NCI-H510A treated with DMSO at 0.1 percent for 48 hours (cell line): Measurements from ENCODE around the gene DLX6.

Experiments used
- DNase-seq: peaks from one replicate; lab custom pipeline; 2025; lab: John Stamatoyannopoulos, UW

The DLX6 gene

DNA sequence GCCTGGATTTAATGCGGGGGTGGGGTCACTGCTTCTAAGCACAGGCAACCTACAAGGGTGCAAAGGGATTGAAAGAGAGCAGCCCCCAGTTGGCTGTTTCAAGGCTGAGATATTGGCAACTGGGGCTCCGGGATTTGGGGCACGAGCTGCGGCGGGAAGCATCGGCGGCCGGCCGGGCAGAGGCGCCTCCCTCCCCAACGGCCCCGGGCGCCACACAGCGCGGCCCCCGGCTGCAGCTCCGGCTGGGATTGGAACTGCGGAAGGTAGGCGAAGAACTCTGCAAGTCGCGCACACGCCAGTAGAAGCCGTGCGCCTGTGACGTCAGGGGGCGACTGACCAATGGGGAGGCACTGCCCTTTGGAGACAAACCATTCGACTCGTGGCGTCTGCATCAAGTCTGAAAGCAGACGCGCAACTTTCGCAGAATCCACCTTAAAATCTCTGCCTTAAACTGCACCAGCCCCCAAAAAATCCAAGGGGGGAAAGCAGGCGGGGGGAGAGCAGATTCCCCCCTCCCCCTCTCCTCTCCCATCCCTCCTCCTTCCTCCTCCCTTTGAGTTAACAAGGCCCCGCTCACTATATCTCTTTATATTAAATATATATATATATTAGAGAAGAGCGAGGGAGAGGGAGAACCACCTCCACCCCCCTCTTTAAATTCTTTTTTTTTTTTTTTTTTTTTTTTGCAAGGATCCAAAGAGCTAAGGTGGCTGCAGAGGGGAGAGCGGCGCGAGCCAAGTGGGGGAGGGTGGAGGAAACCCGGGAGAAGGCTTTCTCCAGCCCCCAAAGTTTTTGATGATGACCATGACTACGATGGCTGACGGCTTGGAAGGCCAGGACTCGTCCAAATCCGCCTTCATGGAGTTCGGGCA lies at the start of gene DLX6:
DLX6 (plus strand) TSS at position 371 of the 872 bp plus-strand sequence; CDS start at position 796, 425 bp downstream.
- peak; percentile 63 for DNase-seq

DNA sequence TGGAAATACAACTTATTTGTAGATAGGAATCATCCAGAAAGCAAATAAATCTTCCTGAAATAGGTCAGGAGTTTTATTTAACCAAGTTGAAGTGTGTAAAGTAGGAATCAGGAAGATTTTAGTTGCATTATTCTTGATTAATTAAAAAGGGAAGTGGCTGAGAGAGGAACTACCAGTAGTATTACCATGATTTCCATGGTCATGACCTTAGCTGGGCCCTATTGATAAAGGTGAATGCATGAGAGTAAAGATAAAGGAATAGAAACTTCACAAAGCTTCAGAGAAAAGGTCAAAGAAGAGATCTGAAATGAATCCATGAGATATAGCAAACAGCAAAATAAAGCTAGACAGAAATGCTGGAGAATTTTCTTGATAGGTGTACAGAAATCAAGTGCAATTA lies 46.2 kb upstream of the DLX6 start:
- DNase-seq = no peak

DNA sequence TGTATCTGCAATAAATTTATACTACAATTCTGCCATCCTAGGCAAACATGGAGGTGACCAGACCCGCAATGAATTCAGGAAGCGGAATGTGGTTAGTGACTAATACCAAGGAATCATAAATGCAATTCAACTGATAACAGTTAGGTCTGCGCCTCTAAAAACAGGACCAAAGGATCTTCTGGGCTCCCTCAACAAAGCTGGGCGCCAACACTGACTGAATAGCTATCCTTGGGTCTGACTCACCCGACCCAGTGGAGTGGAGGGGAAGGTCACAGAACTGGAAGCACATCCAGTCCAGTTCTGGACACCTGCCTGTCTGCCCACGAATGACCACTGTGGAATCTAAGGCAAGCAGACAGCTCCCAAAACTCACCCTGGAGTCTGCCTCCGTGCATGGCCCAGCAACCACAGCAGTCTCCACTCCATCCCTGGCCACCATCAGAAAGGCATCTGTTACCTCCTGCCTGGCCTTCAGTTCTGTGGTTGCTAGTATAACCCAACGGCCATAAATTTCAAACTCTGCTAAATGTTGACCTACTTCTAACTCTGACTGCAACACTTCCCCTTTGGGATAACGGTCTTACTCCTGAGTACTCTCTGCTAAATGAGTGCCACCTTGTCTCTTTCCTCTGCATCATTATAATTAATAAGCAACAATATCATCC lies 43.0 kb upstream of the DLX6 start:
- no peak for DNase-seq

DNA sequence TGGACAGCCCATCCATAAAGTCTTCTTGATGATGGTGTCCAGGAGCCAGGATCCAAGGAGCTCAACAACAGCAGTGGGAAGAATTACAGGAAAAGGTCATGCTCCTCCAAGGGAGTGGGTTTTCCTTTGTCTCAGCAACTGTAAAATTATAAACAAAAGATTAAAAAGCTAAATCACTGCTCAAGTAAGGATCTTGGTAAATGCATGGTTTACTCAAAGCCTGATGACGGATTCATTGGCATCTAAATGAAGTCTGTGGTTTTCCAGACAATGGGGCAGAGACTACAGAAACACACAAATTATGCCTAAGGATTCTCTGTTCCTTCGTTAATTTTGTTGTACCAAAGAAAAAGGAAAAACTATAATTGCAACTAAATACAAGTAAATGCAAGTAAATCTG lies 36.4 kb upstream of the DLX6 start:
- no peak for DNase-seq

DNA sequence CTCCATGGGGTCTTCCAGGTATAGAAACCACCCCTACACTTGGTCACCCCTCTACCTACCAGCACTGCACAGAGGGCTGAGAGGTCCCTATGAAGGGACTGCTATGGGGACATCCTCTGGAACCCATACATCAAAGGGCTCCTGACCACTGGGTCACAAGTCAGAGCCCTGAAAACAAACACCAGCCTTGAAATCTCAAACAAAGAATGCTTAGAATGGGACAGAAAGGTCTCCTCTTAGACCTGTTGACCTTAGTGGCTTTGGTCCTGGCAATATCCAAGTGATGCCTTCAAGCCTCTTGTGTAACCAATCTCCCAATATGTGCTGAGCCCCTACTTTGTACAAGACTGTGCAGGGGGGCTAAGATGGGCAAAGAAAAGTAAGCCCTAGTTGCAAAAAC lies 34.6 kb upstream of the DLX6 start:
- no peak for DNase-seq

DNA sequence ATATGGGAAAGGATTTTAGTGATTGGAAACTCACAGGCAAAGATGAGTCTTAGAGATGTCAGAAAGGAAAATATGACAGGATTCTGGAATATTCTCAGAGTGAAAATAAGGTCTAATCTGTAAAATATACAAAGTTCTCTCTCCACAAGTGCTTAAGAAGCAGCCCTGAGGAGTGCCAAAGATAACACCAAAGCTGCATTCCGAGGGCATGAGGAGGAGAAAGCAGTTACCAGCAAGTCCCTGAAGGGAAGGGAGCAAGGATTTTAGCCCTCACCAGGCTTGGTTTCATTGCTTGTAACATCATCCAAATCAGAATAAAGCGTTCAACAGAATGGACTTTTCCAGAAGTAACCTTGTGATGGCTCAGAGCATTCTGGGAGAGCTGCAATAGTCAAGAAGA lies 31.4 kb upstream of the DLX6 start:
- DNase-seq = no peak

DNA sequence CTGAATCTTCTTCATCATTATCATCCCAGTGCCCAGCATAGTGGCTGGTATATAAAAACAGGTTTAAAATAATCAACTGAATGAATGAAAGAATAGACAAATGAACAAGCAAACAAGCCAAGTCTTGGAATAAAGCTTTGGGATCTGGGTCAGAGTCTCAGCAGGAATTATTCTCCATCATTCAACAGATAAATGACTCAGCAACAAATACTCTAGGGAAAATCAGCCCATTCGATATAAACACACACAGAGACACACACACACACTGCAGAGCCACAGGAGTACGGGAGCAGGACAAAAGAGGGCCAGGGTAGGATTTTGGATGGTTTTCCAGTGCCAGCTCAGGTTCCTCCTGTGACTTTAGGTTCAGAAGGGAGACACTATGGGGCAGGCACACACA lies 29.2 kb upstream of the DLX6 start:
- no peak for DNase-seq

DNA sequence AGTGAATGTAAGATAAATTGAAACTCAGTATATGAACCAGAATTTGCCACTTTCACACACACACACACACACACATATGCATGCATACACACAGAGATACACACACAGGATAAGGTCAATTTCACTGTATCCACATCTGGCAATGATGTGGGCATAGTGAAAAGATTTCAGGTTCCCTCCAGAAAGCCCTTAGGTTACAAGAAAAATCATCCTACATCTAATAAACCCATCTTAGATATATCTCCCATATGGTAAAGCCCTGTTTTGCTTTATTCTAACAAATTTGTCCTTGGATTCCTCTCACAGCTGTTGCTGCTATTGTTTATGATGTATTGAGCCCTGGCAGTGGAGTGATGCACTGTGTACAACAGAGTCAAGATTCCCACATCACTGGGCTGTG lies 27.9 kb upstream of the DLX6 start:
- no peak for DNase-seq

DNA sequence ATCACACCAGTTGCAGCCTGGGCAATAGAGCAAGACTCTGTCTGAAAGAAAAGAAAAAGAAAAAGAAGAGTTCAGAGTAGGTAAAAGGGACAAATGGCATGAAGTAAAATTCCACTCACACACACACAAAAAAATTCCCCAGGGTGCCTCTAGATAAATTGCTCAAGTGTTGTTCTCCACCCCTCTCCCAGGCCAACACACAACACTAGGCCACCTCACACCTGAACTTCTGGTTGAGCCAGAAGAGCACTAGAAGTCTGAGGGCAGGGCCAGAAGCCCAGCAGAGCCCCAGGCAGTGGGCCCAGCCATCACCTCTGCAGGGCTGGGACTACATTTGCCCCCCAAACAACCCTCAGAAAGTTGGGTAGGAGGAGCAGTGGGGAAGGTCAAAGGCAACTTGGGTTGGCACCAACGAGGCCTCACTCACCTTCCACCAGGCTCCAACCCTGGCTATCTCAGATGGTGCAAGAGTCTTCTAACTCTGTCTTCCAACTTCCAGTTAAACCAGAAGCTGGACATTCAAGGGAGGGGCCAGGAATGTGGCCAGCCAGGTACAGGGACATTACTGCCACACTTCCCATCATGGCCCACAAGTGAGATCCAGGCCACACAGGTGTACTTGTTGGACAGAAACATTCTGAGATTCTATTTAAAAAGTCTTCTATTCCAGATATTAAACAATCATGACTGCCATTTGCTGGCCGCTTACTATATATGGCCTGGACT lies 25.6 kb upstream of the DLX6 start:
- no peak for DNase-seq

DNA sequence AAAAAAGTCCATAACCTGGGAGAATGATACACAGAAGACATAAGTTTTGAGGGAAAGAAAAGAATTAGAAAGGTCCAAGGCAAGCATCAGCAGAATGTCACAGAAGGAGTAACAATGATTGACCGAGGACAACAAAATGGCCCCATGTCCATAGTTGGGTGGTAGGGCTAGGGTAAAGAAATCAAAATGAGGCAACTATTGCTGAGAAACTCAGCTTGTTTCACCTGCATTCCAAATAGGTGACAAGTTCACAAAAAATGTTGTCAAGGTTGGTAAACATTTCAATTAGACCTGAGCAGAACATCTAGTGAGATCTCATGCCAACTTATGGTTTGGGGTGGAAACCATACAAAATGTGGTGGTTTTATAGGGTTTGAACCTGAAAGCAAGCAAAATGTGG lies 22.8 kb upstream of the DLX6 start:
- DNase-seq = no peak

DNA sequence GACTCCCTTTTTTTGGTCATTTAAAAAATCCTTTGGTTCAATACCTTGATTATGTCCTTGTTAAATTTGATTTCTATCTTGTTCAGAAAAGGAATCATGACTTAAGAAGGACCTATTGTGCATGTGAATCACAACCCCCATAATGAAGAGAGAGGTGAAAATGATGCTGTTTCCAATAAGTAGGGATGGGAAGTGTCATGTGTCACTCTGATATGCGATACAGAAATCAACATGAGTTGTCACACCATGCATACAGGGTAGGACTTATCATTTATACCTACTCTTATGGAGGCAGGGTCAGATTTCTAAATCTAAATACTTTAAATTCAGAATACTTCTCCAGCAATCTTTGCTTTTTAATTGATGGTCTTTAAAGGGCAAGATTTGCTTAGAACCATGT lies 19.4 kb upstream of the DLX6 start:
- no peak for DNase-seq

DNA sequence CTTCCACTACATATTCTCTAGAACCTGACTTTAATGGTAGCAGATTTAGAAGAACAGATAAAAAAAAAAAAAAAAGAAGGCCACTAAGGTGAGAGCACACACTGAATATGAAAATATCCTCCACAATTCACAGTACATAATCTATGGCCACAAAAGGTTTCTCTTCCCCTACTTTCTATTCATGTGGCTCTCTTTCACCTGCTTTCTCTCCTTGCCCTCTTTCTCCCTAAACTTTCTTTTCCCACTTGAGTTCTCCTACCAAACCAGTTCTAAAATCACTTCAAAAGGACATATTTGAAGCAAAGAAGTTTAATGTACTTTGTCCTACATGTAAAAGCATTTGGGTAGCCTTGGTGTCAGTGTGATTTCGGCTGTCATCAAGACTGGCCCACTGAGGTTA lies 18.5 kb upstream of the DLX6 start:
- DNase-seq = no peak

DNA sequence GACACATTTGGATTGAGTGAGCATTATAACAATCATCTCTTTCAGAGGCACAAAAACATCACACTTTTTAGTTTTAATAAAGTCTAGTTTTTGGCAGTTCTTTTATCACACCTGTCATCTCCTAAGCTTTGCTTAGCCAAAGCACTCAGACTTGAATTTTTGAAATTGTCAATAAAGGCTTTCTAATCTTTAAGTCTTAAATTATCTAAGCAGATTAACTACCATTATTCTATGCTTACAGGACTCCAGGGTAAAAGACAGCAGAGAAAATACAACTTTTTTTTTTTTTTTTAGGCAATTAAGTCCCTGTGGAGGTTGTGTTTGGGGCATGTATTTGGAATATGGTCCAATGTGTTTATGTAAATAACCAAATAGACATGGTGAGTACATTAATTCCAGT lies 17.6 kb upstream of the DLX6 start:
- DNase-seq = no peak

DNA sequence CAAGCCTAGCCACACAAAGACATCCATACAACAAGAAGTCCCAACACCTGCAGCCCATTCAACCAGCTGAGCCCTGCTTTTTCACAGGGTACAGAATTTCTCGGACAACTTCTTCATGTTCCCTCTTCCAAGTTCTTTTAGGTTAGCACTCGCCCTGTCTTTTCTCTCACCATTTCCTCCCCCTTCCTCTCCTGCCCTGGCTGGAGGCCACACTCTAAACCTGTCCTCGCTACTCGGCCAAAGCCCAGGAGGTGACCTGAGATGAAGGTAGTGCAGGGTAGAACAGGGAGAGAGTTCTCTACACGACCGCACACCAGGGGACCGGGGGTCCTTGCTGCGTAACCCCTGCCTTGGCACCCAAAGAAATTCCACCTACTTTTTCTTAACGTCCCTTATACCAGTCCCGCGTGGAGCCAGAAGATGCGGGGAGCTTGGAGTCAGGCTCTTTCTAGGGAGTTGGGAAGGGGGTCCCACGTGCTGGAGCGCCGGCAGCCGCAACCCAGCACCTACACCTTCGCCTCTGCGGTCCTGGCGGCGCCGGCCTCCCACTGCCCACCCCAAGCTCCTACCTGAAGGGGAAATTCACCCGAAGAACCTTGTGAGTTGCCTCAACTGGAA lies 16.0 kb upstream of the DLX6 start:
- DNase-seq = no peak

DNA sequence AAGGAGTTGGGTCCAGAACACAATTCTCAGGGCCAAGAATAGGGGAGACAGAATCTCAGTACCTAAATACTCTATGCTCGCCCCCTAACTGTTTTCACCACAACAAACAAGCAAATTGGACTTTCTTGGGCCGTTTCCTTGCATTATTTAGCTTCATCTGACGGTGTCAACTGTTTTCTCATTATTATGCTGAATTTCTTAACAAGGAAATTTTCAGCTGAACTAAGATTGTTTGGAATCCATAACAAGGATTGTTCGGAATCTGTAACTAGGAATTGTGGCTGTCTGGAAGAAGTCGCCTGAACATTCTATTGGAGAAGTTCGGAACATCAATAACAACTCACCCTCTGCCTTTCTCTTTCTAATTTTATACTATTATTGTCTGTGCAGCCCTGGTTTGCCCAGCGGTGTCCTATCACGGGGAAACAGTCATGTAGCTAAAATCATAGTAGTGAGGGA lies 15.5 kb upstream of the DLX6 start:
- no peak for DNase-seq

DNA sequence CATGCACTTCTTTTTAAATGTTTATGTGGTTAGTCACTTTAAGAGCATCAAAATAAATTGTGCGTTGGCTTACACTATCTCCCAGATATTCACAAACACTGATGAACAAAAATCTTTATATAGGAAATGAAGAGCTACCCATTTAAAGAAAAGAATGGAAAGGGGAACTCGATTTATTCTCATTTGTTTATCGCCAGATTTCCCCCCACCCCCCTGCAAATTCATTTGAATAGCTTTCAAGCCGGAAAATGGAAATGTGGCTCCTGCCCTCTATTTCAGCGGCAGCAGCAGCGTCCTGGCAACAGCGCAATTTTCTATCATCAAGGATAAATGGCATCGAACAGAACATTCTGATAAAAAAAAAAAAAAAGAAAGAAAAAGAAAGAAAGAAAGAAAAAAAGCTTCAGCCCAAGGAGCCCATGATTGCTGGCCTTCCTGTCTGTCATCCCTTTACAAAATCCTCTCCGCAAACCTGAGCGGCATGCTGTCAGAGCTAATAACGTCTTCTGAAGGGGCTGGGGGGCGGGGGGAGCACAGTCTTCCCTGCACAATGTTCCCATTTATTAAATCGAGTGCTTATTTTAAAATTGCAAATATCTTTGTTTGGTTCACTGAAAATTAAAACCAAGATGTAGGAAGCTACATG lies 13.7 kb upstream of the DLX6 start:
- no peak for DNase-seq

DNA sequence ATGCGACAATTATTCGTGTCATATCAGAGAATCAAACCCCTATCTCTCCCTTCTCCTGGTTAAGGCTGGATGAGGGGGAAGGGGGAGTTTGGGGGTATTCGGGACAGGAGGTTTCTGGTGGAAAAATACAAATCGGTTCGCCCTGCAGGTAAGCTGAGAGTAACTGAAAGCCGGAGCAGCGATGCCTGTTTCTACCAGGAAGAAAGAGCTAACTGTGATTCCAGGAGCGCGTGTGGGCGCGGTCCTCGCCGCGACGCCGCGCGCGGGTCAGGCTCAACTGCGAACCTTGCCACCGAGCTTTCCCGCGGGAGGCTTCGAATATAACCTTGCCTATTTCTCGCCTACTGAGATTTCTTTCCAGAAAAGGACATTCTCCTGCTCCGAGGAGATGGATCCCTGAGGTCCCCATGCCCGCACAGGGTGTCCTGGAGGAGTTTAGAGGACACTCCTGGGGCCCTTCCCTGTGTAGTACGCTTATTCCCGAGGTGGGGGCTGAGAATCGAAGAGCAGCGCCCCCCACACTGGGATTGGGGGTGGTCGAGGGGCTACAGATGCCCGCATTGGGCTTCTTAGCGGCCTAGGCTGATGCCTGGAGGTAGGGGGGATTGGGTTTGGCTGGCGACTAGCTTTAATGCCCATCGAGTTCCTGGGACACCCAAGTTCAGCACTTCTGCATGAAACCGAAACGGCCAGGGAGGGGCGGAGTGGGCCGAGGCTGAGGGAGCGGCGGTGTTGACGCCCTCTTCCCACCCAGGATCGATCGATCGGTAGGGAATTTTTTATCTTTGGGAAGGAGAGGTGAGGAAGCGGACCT lies 13.0 kb upstream of the DLX6 start:
- DNase-seq = no peak

DNA sequence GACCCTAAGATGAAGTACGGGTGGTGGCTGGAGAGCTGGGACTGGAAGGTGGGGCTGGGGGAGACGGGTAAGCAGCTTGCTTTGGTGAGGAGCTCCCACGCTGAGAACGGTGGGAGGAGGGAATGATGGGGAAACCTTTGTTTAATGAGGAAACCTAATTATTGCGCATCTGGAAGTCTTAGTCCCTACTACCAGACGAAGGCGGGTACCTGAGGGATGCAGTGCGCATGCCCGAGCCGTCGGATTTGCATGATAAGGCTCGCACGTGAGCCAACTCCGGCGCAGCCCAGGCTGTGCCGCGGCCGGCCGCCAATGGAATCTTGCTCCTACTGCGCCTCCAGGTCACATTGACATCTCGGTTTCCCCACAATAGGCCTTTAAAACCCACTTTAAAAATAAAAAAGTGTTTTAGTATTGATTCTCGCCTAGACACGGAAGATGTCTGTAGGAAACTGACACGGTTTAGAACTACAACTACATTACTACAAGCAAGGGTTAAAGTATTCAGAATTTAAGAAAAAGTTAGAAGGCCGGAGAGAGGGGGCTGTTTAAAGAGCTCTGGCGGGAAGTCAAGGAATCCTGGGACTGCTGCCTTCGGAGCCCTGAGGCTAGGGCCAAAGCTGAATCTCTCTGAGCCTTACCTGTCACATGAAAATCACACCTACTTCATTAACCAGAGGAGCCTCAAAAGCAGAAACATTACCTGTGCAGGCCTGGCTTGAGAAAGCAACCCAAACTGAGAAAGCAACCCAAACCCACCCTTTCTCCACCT lies 12.1 kb upstream of the DLX6 start:
- no peak for DNase-seq

DNA sequence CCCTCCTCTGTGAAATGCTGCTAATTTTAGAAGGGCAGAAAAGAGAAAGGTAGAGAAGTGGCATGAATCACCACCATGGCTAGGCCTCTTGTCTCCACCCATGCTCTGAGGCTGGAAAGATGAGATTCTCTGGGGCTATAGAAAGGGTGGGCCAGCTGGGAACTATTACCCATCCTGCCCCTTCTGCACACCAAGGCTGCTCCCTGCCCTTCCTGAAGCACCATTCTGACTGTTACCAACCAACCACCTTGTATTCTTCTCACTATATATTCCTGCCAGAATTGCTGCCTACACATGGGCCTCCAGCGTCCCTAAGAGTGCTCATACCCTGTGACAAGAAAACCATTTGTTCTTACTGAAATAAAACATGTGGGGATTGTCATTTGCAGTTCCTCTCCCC lies 11.4 kb upstream of the DLX6 start:
- no peak for DNase-seq

DNA sequence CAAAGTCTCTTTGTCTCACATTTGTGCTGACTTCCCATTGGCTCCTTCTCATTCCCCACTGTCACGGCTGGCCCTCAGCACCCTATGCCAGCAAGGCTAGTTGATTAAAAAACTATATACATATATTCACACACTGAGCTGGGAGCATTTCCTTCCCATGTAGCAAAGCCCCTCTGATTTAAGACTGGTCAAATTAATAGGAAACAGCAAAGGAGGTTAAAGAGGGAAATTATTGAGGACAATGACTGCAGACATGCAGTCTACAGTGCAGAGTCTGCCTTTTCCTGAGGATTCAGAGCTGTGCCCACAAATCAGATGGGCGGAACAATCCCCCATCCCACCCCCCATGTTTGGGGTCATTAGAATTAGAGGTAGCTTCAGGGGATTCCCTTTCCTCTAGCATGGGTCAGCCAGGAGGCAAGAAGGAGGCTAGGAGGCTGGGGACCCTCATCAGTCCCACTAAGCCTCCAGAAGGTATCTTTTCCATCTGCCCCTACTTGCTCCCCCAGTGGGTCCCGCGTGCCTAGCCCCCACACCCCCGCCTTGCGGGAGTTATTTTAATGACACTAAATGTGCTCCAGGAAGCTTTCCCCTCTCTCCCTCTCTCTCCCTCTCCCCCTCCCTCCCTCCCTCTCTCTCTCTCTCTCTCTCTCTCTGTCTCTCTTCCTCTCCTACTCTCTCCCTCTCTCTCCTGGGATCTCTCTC lies 9.8 kb upstream of the DLX6 start:
- DNase-seq = no peak
